Transverse colon (tissue), 4 donors: ENCODE results near the gene SULT1A1.

Experiments
- EP300 ChIP-seq: sonication (generic); formaldehyde crosslinking; IDR thresholded peaks from one replicate; pipeline ENCODE4 v1.6.1; 2017; ENCODE audit warnings: antibody characterized with exemption, low read depth
- POLR2A ChIP-seq: fragments of 450-650 bp; IDR thresholded peaks from one replicate; pipeline ENCODE4 v1.6.1; 2016; ENCODE audit warnings: antibody characterized with exemption, mild to moderate bottlenecking, moderate library complexity
- POLR2AphosphoS5 ChIP-seq, 3 donors: sonication (generic); formaldehyde crosslinking; IDR thresholded peaks; one replicate each; pipeline ENCODE4 v1.6.1; 2016; ENCODE audit warnings: antibody characterized with exemption in 3 of 3
- TF ChIP-seq, protein P1 (sequence below), 5 experiments: fragments of 200-600 bp in 3 of 5; fragments of 450-650 bp in 2 of 5; sonication (generic) in 3 of 5; IDR thresholded peaks; 1 replicate in 2 of 5; 2 replicates in 3 of 5; pipeline ENCODE4 v1.5.1; 2016 to 2017; ENCODE audit warnings: antibody characterized with exemption in 5 of 5, inconsistent platforms in 3 of 5, mild to moderate bottlenecking in 2 of 5, moderate library complexity in 1 of 5

- TF ChIP-seq, protein P1, sequence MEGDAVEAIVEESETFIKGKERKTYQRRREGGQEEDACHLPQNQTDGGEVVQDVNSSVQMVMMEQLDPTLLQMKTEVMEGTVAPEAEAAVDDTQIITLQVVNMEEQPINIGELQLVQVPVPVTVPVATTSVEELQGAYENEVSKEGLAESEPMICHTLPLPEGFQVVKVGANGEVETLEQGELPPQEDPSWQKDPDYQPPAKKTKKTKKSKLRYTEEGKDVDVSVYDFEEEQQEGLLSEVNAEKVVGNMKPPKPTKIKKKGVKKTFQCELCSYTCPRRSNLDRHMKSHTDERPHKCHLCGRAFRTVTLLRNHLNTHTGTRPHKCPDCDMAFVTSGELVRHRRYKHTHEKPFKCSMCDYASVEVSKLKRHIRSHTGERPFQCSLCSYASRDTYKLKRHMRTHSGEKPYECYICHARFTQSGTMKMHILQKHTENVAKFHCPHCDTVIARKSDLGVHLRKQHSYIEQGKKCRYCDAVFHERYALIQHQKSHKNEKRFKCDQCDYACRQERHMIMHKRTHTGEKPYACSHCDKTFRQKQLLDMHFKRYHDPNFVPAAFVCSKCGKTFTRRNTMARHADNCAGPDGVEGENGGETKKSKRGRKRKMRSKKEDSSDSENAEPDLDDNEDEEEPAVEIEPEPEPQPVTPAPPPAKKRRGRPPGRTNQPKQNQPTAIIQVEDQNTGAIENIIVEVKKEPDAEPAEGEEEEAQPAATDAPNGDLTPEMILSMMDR (IDR thresholded peaks at IDR 0.05): no peak
- no peak for TF ChIP-seq POLR2AphosphoS5 (IDR thresholded peaks at IDR 0.05)
- no peak for TF ChIP-seq POLR2A
- TF ChIP-seq EP300: no peak
Observed at GRCh38 chr16:28610595-28611191, 849 bp upstream of the SULT1A1 start.
